ENCODE measurements around the gene CS.

The CS gene

DNA sequence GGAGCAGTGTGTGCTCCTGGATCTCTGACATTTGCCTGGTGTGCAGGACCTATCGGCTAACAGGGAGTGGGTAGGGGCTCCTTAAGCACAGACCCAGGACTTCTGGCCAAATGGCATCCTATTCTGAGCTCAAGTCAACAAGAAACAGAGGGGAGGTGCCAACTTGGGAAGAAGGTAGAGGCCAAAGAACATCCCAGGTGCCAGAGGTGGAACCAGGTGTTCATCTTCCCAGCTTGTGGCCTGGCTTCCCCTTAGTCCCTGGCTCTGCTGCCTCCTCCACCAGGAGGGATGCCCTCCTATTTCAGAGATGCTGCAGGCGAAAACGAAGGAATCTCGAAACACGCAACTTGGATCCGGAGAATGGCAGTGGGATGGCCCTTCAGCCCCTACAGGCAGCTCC is 64.0 kb downstream of the CS start:
- Mint-ChIP-seq H3K4me3 (no peak overlapping the region), H3K27me3 (ENCODE audit: low read depth) (peaks cover 4% of the 10 kb centered on the region), H3K9me3 (no peaks in the 10 kb centered on the region), H3K36me3 (ENCODE audit: low read depth) (peaks cover 14% of the 10 kb centered on the region), H3K4me1 (no peaks in the 10 kb centered on the region), H3K27ac (no peak overlapping the region)
- TF ChIP-seq, protein P1, sequence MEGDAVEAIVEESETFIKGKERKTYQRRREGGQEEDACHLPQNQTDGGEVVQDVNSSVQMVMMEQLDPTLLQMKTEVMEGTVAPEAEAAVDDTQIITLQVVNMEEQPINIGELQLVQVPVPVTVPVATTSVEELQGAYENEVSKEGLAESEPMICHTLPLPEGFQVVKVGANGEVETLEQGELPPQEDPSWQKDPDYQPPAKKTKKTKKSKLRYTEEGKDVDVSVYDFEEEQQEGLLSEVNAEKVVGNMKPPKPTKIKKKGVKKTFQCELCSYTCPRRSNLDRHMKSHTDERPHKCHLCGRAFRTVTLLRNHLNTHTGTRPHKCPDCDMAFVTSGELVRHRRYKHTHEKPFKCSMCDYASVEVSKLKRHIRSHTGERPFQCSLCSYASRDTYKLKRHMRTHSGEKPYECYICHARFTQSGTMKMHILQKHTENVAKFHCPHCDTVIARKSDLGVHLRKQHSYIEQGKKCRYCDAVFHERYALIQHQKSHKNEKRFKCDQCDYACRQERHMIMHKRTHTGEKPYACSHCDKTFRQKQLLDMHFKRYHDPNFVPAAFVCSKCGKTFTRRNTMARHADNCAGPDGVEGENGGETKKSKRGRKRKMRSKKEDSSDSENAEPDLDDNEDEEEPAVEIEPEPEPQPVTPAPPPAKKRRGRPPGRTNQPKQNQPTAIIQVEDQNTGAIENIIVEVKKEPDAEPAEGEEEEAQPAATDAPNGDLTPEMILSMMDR (IDR thresholded peaks at IDR 0.05; ENCODE audit: unreplicated experiment in 3 of 3): no peak

DNA sequence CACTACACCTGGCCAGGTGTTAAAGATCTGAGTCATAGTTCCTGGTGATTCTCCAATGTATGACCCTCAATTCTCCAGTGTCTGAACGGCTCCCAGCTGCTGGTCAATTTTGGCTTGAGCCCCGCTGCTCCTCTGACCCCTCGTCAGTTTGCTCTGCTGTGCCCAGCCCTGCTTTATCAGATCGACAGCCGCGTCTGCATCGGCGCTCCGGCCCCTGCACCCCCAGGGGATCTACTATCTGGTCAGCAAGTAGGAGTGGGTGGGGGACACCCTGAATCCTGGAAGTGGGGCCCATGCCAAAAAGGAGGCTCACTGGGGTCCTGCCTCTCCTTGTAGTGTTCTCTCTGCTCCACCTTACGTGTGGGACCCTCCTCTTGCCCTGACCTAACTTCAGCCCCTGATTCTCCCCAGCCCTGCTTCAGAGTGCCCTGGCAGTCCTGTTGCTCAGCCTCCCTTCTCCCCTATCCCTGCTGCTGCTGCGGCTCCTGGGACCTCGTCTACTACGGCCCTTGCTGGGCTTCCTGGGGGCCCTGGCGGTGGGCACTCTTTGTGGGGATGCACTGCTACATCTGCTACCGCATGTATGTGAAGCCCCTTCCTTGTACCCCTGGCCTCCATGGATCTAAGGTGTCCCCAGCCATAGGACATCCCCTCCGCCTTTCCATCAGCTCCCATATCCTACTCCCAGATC is 65.2 kb downstream of the CS start:
- TF ChIP-seq, protein P1 (IDR thresholded peaks at IDR 0.05; ENCODE audit: unreplicated experiment in 3 of 3): no peak
- H3K27me3 Mint-ChIP-seq (ENCODE audit: low read depth): peaks cover 4% of the 10 kb centered on the region
- H3K4me1 Mint-ChIP-seq: no peaks in the 10 kb centered on the region
- peaks cover 8% of the 10 kb centered on the region for H3K36me3 Mint-ChIP-seq (ENCODE audit: low read depth)
- H3K9me3 Mint-ChIP-seq: no peaks in the 10 kb centered on the region
- H3K4me3 Mint-ChIP-seq: no peak overlapping the region
- no peak overlapping the region for H3K27ac Mint-ChIP-seq

DNA sequence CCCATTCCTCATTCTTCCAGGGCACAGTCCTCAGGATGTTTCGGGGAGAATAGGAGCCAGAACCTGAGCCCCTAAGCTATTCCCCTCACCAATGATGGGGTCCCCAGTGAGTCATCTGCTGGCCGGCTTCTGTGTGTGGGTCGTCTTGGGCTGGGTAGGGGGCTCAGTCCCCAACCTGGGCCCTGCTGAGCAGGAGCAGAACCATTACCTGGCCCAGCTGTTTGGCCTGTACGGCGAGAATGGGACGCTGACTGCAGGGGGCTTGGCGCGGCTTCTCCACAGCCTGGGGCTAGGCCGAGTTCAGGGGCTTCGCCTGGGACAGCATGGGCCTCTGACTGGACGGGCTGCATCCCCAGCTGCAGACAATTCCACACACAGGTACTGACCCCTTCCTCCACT is 68.9 kb downstream of the CS start:
- Mint-ChIP-seq H3K27me3 (ENCODE audit: low read depth) (peaks cover 4% of the 10 kb centered on the region), H3K4me3 (peak overlapping the region in 1 of 3 experiments; percentile 64), H3K4me1 (no peaks in the 10 kb centered on the region), H3K27ac (peak overlapping the region in 2 of 3 experiments; percentile 59 to 96), H3K9me3 (no peaks in the 10 kb centered on the region), H3K36me3 (ENCODE audit: low read depth) (peaks cover 6% of the 10 kb centered on the region)
- TF ChIP-seq, protein P1 (IDR thresholded peaks at IDR 0.05; ENCODE audit: unreplicated experiment in 3 of 3): no peak

DNA sequence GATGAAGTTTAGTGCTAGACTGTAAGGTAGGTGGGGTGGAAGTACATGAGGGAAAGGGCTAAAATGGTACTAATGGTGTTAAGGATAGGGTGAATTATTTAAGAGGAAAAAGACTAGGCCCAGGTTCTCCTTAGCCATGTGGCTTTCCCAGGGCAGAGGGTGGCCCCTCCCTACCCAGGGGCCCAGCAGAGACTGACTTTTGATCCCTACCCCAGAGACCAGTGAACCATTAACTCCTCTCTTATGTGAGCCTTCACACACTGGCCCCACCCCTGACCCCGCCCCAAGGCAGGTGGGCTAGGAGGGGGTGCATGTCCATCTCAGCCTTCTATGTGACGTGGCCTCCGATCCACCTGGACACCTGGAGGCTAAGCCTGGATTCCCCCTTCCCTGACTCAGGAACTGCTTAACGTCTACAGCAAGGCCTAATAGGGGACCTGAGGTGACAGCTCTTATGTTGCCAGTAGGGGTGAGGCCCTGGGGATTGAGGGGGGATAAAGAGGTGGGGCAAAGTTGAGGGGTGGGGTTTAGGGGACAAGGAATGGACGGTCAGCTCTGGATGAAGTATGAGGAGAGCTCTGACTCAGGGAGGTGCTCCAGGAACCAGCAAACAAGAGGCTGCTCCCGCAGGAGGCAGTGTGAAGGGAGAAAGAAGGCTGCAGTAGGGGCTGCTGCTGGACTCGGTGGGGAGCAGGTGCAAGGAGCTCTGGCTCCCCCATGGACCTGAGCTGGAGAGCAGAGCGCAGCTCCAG is 69.5 kb downstream of the CS start:
- peaks cover 4% of the 10 kb centered on the region for H3K27me3 Mint-ChIP-seq (ENCODE audit: low read depth)
- no peaks in the 10 kb centered on the region for H3K4me1 Mint-ChIP-seq
- H3K9me3 Mint-ChIP-seq: no peaks in the 10 kb centered on the region
- H3K4me3 Mint-ChIP-seq: peak overlapping the region in 2 of 3 experiments; percentile 44 to 64
- TF ChIP-seq, protein P1 (IDR thresholded peaks at IDR 0.05; ENCODE audit: unreplicated experiment in 3 of 3): no peak
- peak overlapping the region; percentile 59 to 96 (median 93) for H3K27ac Mint-ChIP-seq
- H3K36me3 Mint-ChIP-seq (ENCODE audit: low read depth): peaks cover 7% of the 10 kb centered on the region

DNA sequence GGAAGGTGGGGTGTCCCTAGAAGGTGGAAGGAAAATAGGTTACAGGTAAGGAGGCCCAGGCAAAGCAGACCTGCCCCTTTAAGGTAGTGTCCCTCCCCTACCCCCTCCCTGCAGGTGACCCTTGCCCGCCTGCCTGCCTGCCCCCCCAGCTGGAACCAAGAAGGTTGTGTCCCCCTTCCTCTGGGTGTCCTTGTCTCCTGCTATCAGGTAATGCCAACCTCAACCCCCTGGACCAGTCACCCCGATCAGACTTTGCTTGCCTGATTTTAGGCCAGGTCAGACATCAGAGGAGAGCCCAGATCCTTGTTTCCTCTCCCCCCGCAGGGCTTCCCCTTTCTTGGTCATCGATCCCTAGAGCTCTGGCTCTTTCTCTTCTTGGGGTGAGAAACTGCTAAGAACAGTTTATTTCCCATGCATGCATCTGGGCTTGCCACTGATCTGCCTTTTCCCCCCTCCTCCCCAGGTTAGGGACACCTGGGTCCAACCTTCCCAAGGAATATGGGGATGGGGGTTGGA is 70.2 kb downstream of the CS start, which contains the start of gene SLC39A5:
TSS of gene SLC39A5 (plus strand) at position 136 of the 516 bp plus-strand sequence. CDS start 1,224 bp downstream, outside the sequence.
- Mint-ChIP-seq H3K36me3 (ENCODE audit: low read depth) (peaks cover 7% of the 10 kb centered on the region), H3K4me1 (peaks cover 5% of the 10 kb centered on the region), H3K27me3 (ENCODE audit: low read depth) (peaks cover 2% of the 10 kb centered on the region), H3K9me3 (no peaks in the 10 kb centered on the region), H3K27ac (peak within 1 kb of the TSS; percentile 59 to 96 (median 93)), H3K4me3 (peak within 1 kb of the TSS in 2 of 3 experiments; percentile 44 to 64)
- TF ChIP-seq, protein P1 (IDR thresholded peaks at IDR 0.05; ENCODE audit: unreplicated experiment in 3 of 3): no peak

All from nephron (organoid).